ENCODE results near the gene KRT20.
A peak's percentile ranks its signal among the peaks of the same experiment; 100 is the strongest.
"Not testable (repeated sequence)": the region's sequence is repeated elsewhere in the genome, so short reads cannot be mapped to it uniquely, and the experiment has no call there.

KRT20 gene

DNA sequence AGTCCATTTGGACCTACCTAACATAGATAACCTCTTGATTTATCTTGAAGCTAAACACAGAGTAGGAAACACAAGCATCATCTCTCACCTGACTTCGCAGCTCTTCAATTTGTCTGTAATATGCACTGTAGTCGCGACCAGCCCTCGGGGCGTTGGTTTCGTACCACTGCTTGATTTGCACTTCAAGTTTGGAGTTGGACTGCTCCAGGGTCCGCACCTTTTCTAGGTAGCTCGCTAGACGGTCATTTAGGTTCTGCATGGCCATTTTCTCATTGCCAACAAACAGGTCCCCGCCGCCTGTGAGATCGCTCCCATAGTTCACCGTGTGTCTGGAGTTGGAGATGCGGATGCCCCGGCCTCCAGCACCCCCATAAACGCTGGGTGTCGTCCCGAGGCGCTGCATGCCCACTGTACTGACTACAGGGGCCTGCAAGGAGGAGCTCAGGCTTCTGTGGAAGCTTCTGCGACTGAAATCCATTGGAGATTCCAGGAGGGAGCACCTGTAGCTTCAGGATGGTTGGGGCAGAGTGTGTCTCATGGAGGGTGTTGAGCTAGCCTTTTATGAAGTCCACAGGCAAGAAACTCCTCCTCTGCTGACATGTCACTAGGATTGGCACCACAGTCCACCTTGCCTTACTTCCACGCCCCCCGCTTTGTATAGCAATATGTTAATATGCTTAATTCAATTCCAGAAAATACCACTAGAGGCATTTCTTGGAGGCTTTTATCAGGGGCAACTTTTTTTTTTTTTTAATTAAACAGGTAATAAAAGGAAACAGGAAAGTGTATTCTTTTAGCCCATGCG lies at the start of gene KRT20:
Gene KRT20 (minus strand): TSS at position 535 of the 805 bp plus-strand sequence. CDS start 57 bp downstream, at position 478.
- DNase-seq, result no peak

GRCh38 chr17:40932608-40933007 lies 47.6 kb upstream of the KRT20 start:
- DNase-seq, result no peak

GRCh38 chr17:40931311-40931710 lies 46.3 kb upstream of the KRT20 start:
- no peak for DNase-seq

- no peak for DNase-seq
Measured at GRCh38 chr17:40926341-40926740, 41.3 kb upstream of the KRT20 start.

GRCh38 chr17:40922239-40922638 lies 37.2 kb upstream of the KRT20 start:
- DNase-seq, result no peak

DNA sequence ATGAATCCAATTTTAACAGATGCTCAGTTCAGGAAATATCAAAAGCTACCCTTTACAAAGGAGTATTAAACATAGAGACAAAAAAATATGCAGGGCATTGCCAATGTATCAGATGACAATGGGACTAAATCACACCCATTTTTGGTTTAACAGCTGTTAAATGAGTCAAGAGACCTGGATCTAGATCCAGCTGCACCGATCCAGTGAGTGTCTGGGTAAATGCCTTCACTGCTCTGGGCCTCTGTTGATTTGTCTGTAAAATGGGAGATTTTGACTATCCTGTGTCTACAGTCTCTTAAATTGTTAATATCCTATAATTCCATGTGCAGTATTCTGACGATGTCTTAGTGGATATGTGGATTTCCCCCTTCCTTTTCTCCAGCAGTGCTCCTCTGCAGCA lies 36.0 kb upstream of the KRT20 start:
- DNase-seq, result no peak

DNA sequence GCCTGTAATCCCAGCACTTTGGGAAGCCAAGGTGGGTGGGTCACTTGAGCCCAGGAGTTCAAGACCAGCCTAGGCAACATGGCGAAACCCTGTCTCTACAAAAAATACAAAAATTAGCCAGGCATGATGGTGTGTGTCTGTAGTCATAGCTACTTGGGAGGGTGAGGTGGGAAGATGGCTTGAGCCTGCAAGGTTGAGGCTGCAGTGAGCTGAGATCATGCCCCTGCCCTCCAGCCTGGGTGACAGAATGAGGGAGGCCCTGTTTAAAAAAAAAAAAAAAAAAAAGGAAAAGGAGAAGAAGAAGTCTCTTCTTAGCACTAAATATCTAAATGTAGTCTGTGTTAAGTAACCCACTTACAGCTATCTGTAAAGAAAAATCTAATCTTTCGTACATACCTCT lies 32.1 kb upstream of the KRT20 start:
- DNase-seq, result not testable (repeated sequence)

- no peak for DNase-seq
Measured at GRCh38 chr17:40916366-40916765, 31.3 kb upstream of the KRT20 start.

GRCh38 chr17:40915721-40916256 lies 30.7 kb upstream of the KRT20 start:
- no peak for DNase-seq

DNA sequence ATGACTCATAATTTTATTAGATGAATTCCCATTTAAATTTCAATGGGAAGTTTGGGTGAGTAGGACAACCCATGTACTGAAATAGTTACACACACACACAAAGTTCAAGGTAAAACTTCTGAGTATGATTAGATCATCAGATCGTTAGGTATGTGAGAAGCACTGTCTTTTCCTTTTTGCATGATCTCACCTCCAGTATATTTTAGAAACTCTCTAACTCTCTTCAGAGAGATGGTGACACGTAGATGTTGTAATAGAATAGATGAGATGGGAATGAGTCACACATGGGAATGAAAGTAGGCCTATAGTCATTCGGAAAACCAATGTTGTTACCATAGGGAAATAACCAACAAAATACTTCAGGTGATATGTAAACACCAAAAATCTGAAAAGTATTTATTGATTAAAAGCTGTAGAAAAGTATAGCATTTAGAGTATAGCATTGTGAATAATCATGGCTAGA lies 30.2 kb upstream of the KRT20 start:
- DNase-seq, result no peak

DNA sequence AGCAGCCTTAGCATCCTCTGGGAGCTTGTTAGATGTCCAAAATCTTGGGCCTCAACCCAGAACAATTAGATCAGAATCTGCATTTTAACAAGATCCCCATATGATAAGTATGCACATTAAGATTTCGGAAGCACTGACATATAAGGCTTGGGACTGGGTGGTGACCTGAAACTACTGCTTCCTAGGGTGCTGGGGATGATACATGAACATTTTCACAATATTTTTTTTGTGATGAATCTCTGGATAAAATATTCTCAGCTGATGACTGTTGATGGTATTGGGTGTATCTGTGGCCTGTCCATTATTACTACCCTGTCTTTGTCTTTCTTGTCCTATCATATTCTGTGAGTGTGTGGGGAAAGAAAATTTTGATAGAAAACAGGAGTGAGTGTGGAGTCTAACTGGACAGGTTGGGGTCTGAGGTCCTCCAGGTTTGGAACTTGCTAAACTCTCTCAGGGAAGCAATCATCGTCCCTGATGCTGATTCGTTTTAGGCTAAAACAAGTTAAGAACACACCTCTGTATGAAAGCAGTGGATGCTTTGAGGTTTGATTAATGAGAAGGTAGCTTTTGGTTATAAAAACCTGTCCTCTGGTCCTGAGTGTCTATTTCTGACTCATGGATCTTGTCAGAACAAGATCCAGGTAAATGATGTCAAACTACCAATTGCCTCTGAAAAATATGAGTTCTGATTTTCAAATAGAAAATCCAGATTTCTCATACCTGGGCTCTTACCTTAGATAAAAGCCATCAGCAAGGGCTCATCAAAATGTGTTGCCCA lies 29.2 kb upstream of the KRT20 start:
- no peak for DNase-seq

GRCh38 chr17:40912486-40913210 lies 27.6 kb upstream of the KRT20 start:
- no peak for DNase-seq

GRCh38 chr17:40910441-40910841 lies 25.4 kb upstream of the KRT20 start:
- no peak for DNase-seq

GRCh38 chr17:40909755-40910154 lies 24.7 kb upstream of the KRT20 start:
- no peak for DNase-seq

DNA sequence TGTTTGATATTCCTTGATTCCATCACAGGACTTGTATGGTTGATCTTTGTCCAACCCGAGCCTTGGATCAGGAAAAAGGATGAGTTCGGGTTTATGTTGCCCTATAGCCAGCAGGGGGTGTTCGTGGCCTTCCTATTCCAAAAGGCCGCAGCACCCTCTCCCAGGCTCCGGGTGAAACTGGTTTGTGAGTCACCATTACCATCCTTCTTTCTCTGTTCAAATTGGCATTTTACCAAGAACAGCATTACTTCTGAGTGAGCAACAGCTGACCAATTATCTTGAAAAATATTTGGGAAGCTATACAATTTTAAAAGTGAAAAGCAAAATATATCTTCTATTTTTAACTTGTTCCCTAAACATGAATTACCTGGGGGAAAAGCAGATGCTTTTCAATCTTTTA lies 24.3 kb upstream of the KRT20 start:
- peak; percentile 39 for DNase-seq

DNA sequence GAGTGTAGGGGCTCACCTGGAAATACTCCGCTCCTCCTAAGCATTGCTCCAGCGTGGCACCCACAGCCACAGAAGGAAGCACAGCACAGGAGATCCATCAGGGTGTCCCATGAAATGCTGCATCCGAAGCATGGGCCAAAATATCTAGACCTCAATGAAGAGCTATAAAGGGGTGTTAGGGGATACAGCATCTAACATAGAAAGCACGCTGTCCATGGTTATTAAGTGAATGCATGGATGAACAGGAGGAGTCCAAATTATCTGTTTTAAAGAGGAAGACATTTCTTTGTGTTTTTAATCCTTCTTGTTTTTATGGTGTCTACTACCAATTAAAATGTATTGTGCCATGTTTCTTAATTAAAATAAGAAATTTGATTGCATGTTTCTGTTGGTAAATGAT lies 21.6 kb upstream of the KRT20 start:
- DNase-seq, result no peak

DNA sequence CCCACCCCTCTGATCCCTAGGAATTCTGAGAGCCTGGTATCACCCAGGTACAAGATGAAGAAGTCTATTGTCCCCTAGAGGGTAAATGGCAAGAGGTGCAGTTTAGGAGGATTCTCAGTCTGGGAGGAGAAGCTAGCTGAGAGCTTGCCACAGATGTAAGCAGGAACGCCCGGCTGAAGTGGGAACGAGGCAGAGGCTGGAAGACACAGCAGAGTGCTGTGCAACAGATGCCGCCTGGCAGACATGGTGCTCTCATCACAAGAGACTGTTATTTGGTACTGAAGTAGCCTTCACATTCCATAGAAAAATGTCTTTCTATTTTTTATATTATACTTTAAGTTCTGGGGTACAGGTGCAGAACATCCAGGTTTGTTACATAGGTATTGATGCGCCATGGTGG lies 20.3 kb upstream of the KRT20 start:
- no peak for DNase-seq

DNA sequence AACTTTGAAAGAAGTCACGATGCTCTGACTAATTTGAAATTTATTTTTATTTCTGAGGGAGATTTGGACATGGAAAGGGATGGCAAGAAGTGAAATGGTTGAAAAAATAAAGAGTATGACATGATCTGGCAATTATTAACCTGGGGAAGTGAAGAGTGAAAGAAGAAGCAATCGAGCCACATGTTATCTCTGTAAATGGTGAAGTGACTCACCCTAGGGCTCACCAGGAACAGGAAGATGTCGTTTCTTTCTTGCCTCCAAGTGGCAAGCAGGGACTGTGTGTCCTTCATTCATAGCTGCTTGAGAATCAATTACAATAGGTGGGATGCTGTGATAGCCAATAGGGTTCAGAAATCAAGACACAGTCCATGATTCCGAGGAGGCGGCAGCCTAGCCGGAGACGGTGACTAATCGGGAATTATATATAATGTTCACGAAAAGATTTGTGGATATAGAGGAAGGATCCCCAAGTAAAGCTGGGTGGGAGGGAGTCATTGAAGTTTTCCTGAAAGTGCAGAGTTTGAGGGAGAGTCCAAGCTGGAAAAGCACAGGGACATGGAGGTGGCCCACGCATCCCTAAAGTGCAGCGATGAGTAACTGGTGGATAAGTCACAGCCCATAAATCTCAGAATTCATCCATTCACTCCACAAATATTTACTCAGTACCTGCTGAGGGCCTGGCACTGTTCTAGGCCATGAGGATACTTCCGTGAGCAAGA lies 18.2 kb upstream of the KRT20 start:
- DNase-seq, result no peak

DNA sequence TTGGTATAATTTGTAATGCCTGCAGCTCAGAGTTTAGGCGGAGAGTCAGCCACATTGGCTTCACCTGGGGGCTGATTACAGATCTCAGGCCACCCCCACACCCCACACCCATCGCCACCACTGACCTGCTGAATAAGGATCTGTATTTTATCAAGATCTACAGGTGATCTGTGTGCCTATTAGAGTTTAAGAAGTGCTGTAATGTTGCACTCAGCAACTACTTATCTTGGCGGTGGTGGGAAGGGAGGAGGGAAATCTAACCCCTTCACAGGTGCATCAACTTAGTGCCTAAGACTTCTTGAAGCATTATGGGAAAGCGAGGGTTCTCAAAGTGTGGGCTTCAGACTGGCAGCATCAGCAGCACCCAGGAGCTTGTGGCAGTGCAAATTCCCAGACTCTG lies 17.5 kb upstream of the KRT20 start:
- no peak for DNase-seq

DNA sequence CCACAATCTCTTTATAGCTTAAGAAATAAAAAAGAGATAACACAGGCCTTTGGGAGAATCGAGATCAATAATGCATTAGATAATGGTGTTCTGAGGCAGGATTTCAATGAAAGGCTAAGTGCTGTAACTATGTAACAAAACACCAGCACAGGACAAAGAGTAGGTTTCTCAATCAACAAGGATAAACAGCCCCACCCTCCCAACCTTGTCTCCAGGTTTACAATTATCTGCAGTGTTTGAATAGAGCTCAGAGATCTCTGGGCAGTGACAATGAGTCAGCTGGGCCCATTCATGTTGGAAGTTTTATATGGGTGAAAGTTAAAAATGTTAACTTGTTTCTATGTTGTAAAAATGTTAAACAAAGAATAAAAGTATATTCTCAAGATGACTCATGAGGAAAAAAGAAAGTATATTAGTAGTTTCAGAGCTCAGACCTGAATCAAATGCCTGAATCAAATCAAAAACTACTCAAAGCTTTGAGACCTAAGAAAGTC lies 17.0 kb upstream of the KRT20 start:
- no peak for DNase-seq

GRCh38 chr17:40900809-40901356 lies 15.8 kb upstream of the KRT20 start:
- no peak for DNase-seq

GRCh38 chr17:40896916-40897455 lies 11.9 kb upstream of the KRT20 start:
- no peak for DNase-seq

Measured in DMS 273 treated with DMSO at 0.1 percent for 48 hours (cell line).